Measurements from ENCODE around the gene OTUD7B. TPM values are rescaled to one million over a fixed set of nuclear protein-coding genes. Genes with fewer than 3 reads are reported as not detected.
A peak's percentile ranks its signal among the peaks of the same experiment; 100 is the strongest.

Gene OTUD7B
- total RNA-seq, 4 donors from 2014 or later: 8.5 to 12.6 (median 9.1) TPM

DNA sequence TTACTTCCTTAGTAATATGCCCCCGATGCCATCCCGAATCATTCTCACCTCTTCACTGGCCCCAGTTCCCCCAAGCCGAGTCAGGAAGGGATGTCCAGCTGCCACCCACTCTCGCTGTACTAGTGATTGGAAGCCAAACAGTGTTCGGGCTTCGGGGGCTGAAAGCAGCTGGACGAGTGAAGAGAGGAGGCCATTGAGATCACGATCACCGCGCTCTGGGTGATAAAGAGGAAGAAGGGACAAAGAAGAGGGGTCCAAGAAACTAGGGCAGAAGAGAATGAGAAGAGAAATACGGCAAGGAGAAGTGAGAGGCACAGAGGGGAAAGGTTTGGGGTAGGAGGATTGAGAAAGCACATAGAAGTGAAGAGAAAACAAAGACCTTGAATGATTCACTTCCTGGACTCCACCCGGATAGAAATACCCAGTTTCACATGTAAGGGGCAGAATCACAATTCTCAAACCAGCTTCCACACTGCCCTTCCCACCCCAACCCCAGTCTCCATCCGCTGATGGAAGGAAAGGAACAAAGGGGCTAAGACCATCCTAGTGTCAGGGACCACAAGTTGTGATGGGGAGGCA, 79.2 kb downstream of the OTUD7B start:
- intact Hi-C loops (cut with DNase I): no loop called here
- Histone ChIP-seq H3K4me1 (peaks cover 14 to 35% (median 26%) of the 10 kb centered on the region in 3 donors), H3K36me3 (peaks cover 0 to 56% (median 2%) of the 10 kb centered on the region in 3 donors), H3K27ac (no peak overlapping the region), H3K4me3 (no peak overlapping the region), H3K9me3 (no peaks in the 10 kb centered on the region), H3K27me3 (no peaks in the 10 kb centered on the region)
- TF ChIP-seq CTCF (IDR thresholded peaks at IDR 0.05) (no peak), POLR2A (IDR thresholded peaks at IDR 0.05) (no peak)
- no peak for DNase-seq
- 60 to 81% methylated on average over 7 to 13 of the region's 13 CpGs for WGBS, 2 donors

DNA sequence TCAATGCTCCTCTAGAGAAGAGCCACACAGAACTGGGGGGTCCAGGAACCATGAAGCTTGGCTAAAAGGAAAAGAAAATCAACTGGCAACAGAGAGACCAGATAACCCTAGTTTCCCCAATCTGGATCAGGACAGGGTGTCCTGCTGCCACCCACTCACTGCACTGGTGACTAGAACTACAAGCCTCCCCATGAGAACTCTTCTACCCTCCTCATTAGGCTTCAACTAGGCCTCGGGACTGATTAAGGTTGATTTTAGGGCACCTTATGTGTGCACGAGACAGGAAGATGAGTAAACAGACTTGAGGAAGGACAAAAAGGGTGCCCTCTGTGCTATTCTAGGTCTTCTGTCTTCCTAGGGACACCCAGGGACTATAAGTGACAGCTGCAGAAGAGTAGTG, 80.7 kb downstream of the OTUD7B start:
- Histone ChIP-seq H3K4me3 (no peak overlapping the region), H3K9me3 (no peaks in the 10 kb centered on the region), H3K27ac (no peak overlapping the region), H3K4me1 (peaks cover 16 to 35% (median 22%) of the 10 kb centered on the region in 3 donors), H3K27me3 (no peaks in the 10 kb centered on the region), H3K36me3 (peaks cover 7 to 71% (median 17%) of the 10 kb centered on the region in 3 donors)
- TF ChIP-seq POLR2A (IDR thresholded peaks at IDR 0.05) (no peak), CTCF (IDR thresholded peaks at IDR 0.05) (no peak)
- intact Hi-C loops (cut with DNase I): no loop called here
- WGBS, 2 donors: 79 to 100% methylated on average over 1 to 2 of the region's 2 CpGs
- no peak for DNase-seq

- Histone ChIP-seq H3K4me3 (peak overlapping the region; percentile 73 to 96 (median 94)), H3K27ac (peak overlapping the region; percentile 95 to 99 (median 97)), H3K36me3 (peaks cover 20 to 76% (median 32%) of the 10 kb centered on the region in 3 donors), H3K4me1 (peaks cover 16 to 38% (median 21%) of the 10 kb centered on the region in 3 donors), H3K9me3 (no peaks in the 10 kb centered on the region), H3K27me3 (no peaks in the 10 kb centered on the region)
- 0% methylated on average over 1 of the region's 1 CpG; no CpG with 5 or more reads in 1 of the 2 donors for WGBS, 2 donors
- no peak for DNase-seq
- TF ChIP-seq POLR2A (IDR thresholded peaks at IDR 0.05) (no peak), CTCF (IDR thresholded peaks at IDR 0.05) (no peak)
- intact Hi-C loops (cut with DNase I): no loop called here
These were observed 82.2 kb downstream of the OTUD7B start for GRCh38 chr1:149928401-149928724.

DNA sequence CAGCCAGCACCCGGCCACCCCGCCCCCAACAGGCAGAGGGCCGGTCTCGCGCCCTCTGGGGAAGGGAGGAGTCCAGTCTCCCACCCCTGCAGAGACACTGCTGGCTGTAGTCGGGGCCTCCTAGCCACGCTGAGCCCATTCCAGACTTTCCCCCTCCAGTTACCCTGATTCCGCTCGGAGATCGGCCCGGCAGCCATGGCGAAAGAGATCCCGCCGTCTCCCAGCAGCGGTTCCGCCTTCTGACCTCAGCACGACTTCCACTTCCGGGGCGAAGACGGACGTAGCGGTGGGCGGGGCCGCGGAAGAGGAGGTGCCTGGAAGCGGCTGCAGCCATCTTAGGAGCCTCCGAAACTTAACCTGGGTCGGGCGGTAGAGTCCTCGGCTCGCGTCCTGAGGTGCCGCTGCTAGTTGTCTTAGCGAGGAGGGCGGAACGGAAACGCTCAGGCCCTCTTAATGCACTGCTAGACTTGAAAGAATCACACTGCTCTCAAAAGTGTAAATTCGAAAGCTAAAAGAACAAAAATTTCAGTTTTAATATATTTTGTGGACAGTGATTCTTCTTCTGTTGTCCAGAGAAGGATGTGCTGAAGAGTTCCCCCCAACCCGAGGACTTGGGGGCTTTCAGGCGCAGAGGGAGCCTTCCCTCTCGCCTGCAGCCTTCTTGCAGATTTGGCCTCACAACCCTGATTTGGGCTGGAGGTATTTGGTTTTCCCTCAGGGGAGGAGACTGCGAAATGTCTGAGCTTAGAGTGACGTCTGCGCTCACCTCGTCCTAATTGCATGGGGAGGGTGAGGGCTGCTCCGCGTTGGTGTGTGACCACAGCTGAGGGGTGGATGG, 82.7 kb downstream of the OTUD7B start, which contains the start of gene SF3B4:
Gene SF3B4, minus strand, starts transcription at position 241 of the 838 bp plus-strand sequence. Its CDS starts 44 bp downstream, at position 197.
- peak within 1 kb of the TSS; percentile 95 to 99 (median 97) for H3K27ac ChIP-seq
- no peaks in the 10 kb centered on the region for H3K9me3 ChIP-seq
- WGBS, 2 donors: 1% methylated on average over 16 to 19 of the region's 47 CpGs
- H3K4me3 ChIP-seq: peak within 1 kb of the TSS; percentile 73 to 96 (median 94)
- TF ChIP-seq CTCF (IDR thresholded peaks at IDR 0.05) (peak in 3 of 6 experiments; percentile 13 to 26 (median 20)), POLR2A (IDR thresholded peaks at IDR 0.05) (peak in 3 of 4 donors; percentile 89 to 96 (median 91))
- no peaks in the 10 kb centered on the region for H3K27me3 ChIP-seq
- intact Hi-C loops (cut with DNase I): no loop called here
- peaks cover 16 to 38% (median 21%) of the 10 kb centered on the region in 3 donors for H3K4me1 ChIP-seq
- DNase-seq: peak; percentile 69
- H3K36me3 ChIP-seq: peaks cover 24 to 76% (median 36%) of the 10 kb centered on the region in 3 donors

- peaks cover 24 to 76% (median 38%) of the 10 kb centered on the region in 3 donors for H3K36me3 ChIP-seq
- intact Hi-C loops (cut with DNase I): no loop called here
- H3K27ac ChIP-seq: peak overlapping the region; percentile 95 to 99 (median 97)
- DNase-seq: no peak
- no peaks in the 10 kb centered on the region for H3K9me3 ChIP-seq
- no peaks in the 10 kb centered on the region for H3K27me3 ChIP-seq
- WGBS, 2 donors: 1 to 3% methylated on average over 9 to 10 of the region's 10 CpGs
- peak overlapping the region; percentile 73 to 96 (median 94) for H3K4me3 ChIP-seq
- TF ChIP-seq POLR2A (IDR thresholded peaks at IDR 0.05) (no peak), CTCF (IDR thresholded peaks at IDR 0.05) (no peak)
- H3K4me1 ChIP-seq: peaks cover 16 to 38% (median 21%) of the 10 kb centered on the region in 3 donors
These were observed 83.4 kb downstream of the OTUD7B start for GRCh38 chr1:149927056-149927562.
